GM12878 (cell line): ENCODE results near the gene RB1. TPM values are rescaled to one million over a fixed set of nuclear protein-coding genes. Genes with fewer than 3 reads are reported as not detected.

Experiments
- ATF2 ChIP-seq: IDR thresholded peaks from 2 replicates; pipeline ENCODE4 v1.6.1; 2012; ENCODE audit warnings: low read length, inconsistent platforms
- BCL11A ChIP-seq: IDR thresholded peaks from 2 replicates; pipeline ENCODE4 v1.6.1; 2011; ENCODE audit warnings: low read depth, low read length
- CBX5 ChIP-seq: sonication (generic); IDR thresholded peaks from 2 replicates; pipeline ENCODE4 v1.6.1; 2016; ENCODE audit warnings: low read depth, moderate library complexity, mild to moderate bottlenecking, inconsistent platforms
- ELK1 ChIP-seq: IDR thresholded peaks from 2 replicates; pipeline ENCODE4 v1.6.1; 2012; ENCODE audit warnings: low read depth, low read length, improper control_type of control experiment
- FOXK2 ChIP-seq: fragments of 450-650 bp; IDR thresholded peaks from 2 replicates; pipeline ENCODE4 v1.6.1; 2017; ENCODE audit warnings: mild to moderate bottlenecking, moderate library complexity
- IRF5 ChIP-seq: fragments of 450-650 bp; IDR thresholded peaks from 2 replicates; pipeline ENCODE4 v1.6.1; 2017; ENCODE audit warnings: borderline replicate concordance
- MYC ChIP-seq: IDR thresholded peaks from 2 replicates; pipeline ENCODE4 v1.6.1; 2011; ENCODE audit warnings: mild to moderate bottlenecking, low read length, moderate library complexity, inconsistent platforms; ENCODE audit not compliant: insufficient read depth, insufficient replicate concordance, insufficient read length, severe bottlenecking
- NRF1 ChIP-seq: conservative IDR thresholded peaks from 2 replicates; pipeline ENCODE4 v1.6.1; 2011; ENCODE audit warnings: mild to moderate bottlenecking, low read depth, low read length, improper control_type of control experiment
- REST ChIP-seq: IDR thresholded peaks from 2 replicates; pipeline ENCODE4 v1.6.1; 2012; ENCODE audit warnings: mild to moderate bottlenecking, low read depth, low read length
- SMC3 ChIP-seq: IDR thresholded peaks from 2 replicates; pipeline ENCODE4 v1.6.1; 2011; ENCODE audit warnings: low read length, improper control_type of control experiment, borderline replicate concordance
- YY1 ChIP-seq: IDR thresholded peaks from 2 replicates; pipeline ENCODE4 v1.6.1; 2011; ENCODE audit warnings: low read depth, mild to moderate bottlenecking, low read length
- ZNF207 ChIP-seq: fragments of 450-650 bp; IDR thresholded peaks from 2 replicates; pipeline ENCODE4 v1.6.1; 2014; ENCODE audit warnings: antibody characterized with exemption, mild to moderate bottlenecking, borderline replicate concordance
- ZNF217 ChIP-seq: fragments of 450-650 bp; IDR thresholded peaks from 2 replicates; pipeline ENCODE4 v1.6.1; 2017; ENCODE audit warnings: antibody characterized with exemption, mild to moderate bottlenecking
- ZNF622 ChIP-seq: fragments of 450-650 bp; IDR thresholded peaks from 2 replicates; pipeline ENCODE4 v1.6.1; 2017; ENCODE audit warnings: mild to moderate bottlenecking, inconsistent platforms
- ZNF687 ChIP-seq: fragments of 450-650 bp; IDR thresholded peaks from 2 replicates; pipeline ENCODE4 v1.6.1; 2017; ENCODE audit warnings: mild to moderate bottlenecking, moderate library complexity
- polyA plus RNA-seq, 11 experiments: library from polyadenylated mRNA; depleted of rRNA in 4 of 11; unstranded in 6 of 11; stranded (reverse) in 5 of 11; fragments of >200 nt; fragmentation: Nextera tagmentation in 4 of 11; fragmentation: Illumina TruSeq in 1 of 11; extraction: Ambion mirVana in 4 of 11; extraction: Trizol in 1 of 11; gene quantifications; 1 replicate in 1 of 11; 2 replicates in 10 of 11; pipeline versions ENCODE4 v1.2.1 to v1.2.3, GENCODE V29; 2011 to 2016; ENCODE audit warnings: inconsistent platforms in 2 of 11, missing spikeins in 2 of 11, low read depth in 1 of 11
- total RNA-seq, 4 experiments: library from RNA; depleted of rRNA in 3 of 4; stranded (reverse); fragments of >200 nt in 3 of 4; fragmentation: Illumina TruSeq in 1 of 4; extraction: Trizol in 1 of 4; gene quantifications; 2 replicates each; pipeline versions ENCODE4 v1.2.1 to v1.2.3, GENCODE V29; 2013 to 2021

The RB1 gene
- total and polyA plus RNA-seq, 10 of the 15 experiments (the other 5 are each of a cell fraction or from before 2014, with no cell fraction given) = 2.8 to 45.0 (median 8.3) TPM

GRCh38 chr13:48303359-48304142 is at the start of gene RB1 (continued):
- no peak for TF ChIP-seq MYC
- no peak for TF ChIP-seq CBX5
- peak; percentile 17; the same call in 1 of the 2 replicates for TF ChIP-seq YY1
- TF ChIP-seq FOXK2 = no peak
- peak; percentile 73; the same call in 1 of the 2 replicates for TF ChIP-seq ZNF217
- TF ChIP-seq ELK1 = peak; percentile 85
- peak; percentile 53 for TF ChIP-seq ZNF687
- no peak for TF ChIP-seq ZNF622
- TF ChIP-seq ZNF207 = no peak; the same call in 1 of the 2 replicates
- no peak for TF ChIP-seq SMC3
- TF ChIP-seq BCL11A = no peak; the same call in 1 of the 2 replicates
- TF ChIP-seq NRF1 = no peak
- no peak for TF ChIP-seq IRF5
- 0 out of 2 replicates have a peak, but pooled peaks have one; percentile 12 for TF ChIP-seq ATF2
- no peak for TF ChIP-seq REST
